Uterus (tissue), 4 donors: ENCODE data around the gene SORBS1. TPM values are rescaled to one million over a fixed set of nuclear protein-coding genes. Genes with fewer than 3 reads are reported as not detected.

Experiments
- DNase-seq, 2 donors: peaks; one replicate each; pipeline ENCODE4 v3.0.0-alpha.2; 2019 to 2020
- H3K27ac ChIP-seq, 2 donors: fragments of 200-600 bp; sonication (generic); 1 replicate in 1 of 2; 2 replicates in 1 of 2; pipeline ENCODE4 v1.5.1; 2016 to 2018
- H3K27me3 ChIP-seq, 2 donors: fragments of 200-600 bp; sonication (generic); one replicate each; pipeline ENCODE4 v1.5.1; 2018 to 2019; ENCODE audit warnings: control low read depth in 1 of 2
- H3K36me3 ChIP-seq, 2 donors: fragments of 200-600 bp; sonication (generic); one replicate each; pipeline ENCODE4 v1.5.1; 2019; ENCODE audit warnings: control low read depth in 1 of 2
- H3K4me1 ChIP-seq, 2 donors: fragments of 200-600 bp; sonication (generic); one replicate each; pipeline ENCODE4 v1.5.1; 2018 to 2019; ENCODE audit warnings: control low read depth in 1 of 2
- H3K4me3 ChIP-seq, 2 donors: fragments of 200-600 bp; sonication (generic); 1 replicate in 1 of 2; 2 replicates in 1 of 2; pipeline ENCODE4 v1.5.1; 2018 to 2019; ENCODE audit warnings: mild to moderate bottlenecking in 1 of 2
- H3K9me3 ChIP-seq, 2 donors: fragments of 200-600 bp; sonication (generic); one replicate each; pipeline ENCODE4 v1.5.1; 2019; ENCODE audit warnings: control low read depth in 1 of 2
- POLR2A ChIP-seq, 2 donors: fragments of 450-650 bp; IDR thresholded peaks; one replicate each; pipeline ENCODE4 v1.6.1; 2016; ENCODE audit warnings: antibody characterized with exemption in 2 of 2, mild to moderate bottlenecking in 1 of 2, moderate library complexity in 1 of 2
- intact Hi-C: fragments of 100-400 bp; cut with DNase I; formaldehyde crosslinking; loops from one replicate; pipeline ENCODE4 v1.15.1; 2023; ENCODE audit warnings: low total_unique reads
- total RNA-seq, 4 donors: library from RNA; depleted of rRNA in 3 of 4; stranded (reverse); fragments of >200 nt in 3 of 4; gene quantifications; one replicate each; pipeline versions ENCODE4 v1.1.0 to v1.2.4, GENCODE V29; 2014 to 2023
- TF ChIP-seq, protein P1 (sequence below), 4 experiments: fragments of 200-600 bp in 2 of 4; fragments of 450-650 bp in 2 of 4; sonication (generic) in 2 of 4; IDR thresholded peaks; one replicate each; pipeline ENCODE4 v1.5.1; 2016 to 2019; ENCODE audit warnings: antibody characterized with exemption in 4 of 4, mild to moderate bottlenecking in 2 of 4, moderate library complexity in 1 of 4
- donor health status: DM: yes; HTN: yes; CAD: no.

SORBS1 gene
- total RNA-seq, 4 donors from 2014 or later: 89.9 to 422 (median 271) TPM

DNA sequence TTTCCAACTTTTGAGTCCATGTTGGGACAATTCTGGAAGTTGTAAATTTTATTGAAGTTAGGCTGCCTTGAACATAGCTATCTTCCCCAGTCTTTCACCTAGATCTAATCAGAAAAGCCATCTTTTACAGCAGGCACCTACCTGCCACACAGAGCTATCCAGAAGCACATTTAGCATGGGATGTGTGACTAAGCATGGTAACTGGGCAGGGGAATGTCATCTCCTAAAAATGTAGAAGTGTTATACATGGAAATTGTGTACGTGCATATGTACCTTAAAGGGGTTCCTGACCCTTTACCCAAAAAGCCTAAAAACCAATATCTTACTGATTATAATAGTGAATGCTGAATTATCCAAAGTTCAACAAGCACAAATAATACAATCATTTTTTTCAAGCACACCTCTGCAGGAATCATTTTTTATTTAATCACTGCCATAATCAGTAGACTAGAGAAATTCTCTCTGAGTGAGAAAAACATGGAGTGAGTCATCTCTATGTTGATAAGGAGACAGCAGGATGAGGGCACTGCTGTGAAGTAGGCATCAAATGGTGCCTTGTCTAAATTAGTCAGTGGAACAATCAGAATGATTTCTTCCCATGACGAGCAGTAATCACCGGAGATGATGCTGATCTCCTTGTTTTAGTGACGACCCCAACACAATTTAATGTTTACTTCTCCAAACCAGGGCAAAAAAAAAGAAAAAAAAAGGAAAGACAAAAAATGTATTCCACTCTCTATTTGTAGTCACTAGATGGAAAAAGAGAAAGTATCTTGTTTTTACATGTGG, 75.9 kb downstream of the SORBS1 start:
- H3K4me1 ChIP-seq: peaks cover 9 to 11% of the 10 kb centered on the region in 2 donors
- DNase-seq: peak in 1 of 2 donors; percentile 18
- intact Hi-C loops: no loop called here
- H3K27ac ChIP-seq: peak overlapping the region; percentile 72 to 78
- no peaks in the 10 kb centered on the region for H3K9me3 ChIP-seq
- no peak overlapping the region for H3K4me3 ChIP-seq
- no peak for TF ChIP-seq POLR2A (IDR thresholded peaks at IDR 0.05)
- TF ChIP-seq, protein P1, sequence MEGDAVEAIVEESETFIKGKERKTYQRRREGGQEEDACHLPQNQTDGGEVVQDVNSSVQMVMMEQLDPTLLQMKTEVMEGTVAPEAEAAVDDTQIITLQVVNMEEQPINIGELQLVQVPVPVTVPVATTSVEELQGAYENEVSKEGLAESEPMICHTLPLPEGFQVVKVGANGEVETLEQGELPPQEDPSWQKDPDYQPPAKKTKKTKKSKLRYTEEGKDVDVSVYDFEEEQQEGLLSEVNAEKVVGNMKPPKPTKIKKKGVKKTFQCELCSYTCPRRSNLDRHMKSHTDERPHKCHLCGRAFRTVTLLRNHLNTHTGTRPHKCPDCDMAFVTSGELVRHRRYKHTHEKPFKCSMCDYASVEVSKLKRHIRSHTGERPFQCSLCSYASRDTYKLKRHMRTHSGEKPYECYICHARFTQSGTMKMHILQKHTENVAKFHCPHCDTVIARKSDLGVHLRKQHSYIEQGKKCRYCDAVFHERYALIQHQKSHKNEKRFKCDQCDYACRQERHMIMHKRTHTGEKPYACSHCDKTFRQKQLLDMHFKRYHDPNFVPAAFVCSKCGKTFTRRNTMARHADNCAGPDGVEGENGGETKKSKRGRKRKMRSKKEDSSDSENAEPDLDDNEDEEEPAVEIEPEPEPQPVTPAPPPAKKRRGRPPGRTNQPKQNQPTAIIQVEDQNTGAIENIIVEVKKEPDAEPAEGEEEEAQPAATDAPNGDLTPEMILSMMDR (IDR thresholded peaks at IDR 0.05): no peak
- H3K36me3 ChIP-seq: no peaks in the 10 kb centered on the region
- no peaks in the 10 kb centered on the region for H3K27me3 ChIP-seq

DNA sequence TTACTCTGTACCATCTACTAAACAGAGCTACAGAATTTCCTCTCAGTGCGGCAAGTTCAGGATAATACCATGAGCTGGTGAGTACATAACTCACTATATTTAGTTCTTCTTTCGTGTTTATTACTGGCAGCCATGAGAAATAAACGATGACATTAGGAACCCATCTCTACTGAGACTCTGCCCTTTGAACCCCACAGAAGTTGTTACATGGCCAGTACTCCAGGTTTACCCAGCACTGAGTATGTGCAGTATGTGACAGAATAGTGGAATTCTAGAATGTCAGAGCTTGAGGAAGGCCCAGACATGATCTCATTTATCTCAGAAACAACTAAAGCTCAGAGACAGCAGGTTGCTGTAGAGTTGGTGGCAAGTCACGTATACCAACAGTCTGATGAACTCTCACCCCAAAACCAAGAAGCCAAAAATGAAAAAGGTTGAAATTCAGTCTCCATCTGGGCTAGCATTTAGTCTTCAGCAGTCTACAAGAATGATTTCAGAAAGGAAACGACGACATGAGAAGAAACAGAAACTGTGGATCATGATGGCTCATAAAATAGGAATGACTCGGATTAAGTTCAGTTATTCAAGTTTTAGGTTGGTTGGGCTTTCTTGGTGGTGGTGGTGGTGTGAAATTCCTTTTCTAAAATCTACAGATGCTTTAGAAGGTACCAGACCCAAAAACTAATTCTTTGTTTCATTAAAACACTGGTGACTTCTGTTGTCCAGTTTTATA, 78.5 kb downstream of the SORBS1 start:
- Histone ChIP-seq H3K27me3 (no peaks in the 10 kb centered on the region), H3K27ac (peak overlapping the region; percentile 85 to 93), H3K4me1 (peaks cover 9 to 11% of the 10 kb centered on the region in 2 donors), H3K9me3 (no peaks in the 10 kb centered on the region), H3K36me3 (no peaks in the 10 kb centered on the region), H3K4me3 (no peak overlapping the region)
- TF ChIP-seq, protein P1 (IDR thresholded peaks at IDR 0.05): no peak
- TF ChIP-seq POLR2A (IDR thresholded peaks at IDR 0.05): no peak
- intact Hi-C loops: no loop called here
- peak in 1 of 2 donors; percentile 3 for DNase-seq

DNA sequence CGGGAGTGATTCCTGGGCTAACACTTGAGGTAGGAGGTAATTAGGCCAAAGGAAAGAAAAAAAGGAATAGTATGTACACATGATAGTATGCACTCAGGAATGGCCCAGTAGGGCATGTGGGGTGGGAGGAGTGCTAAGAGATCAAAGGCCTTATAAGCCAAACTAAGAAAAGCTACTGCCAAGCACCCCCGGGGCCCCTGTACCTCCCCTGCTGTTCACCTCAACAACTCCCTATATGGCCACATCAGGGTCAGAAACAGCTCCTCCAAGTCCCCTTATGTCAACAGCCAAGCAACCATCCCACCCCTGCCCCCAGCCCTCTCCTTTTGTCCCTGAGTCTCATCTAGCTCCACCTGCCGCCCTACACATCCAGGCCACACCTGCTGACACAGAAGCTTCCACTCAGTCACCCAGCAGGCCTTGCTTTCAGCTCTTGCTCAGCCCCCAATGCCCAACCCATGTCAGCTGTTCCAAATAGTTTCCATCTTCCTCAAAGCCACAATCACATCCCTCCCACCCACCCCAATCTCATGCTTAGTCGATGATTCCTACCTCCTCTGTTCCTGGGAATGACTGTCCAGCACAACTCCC, 80.2 kb downstream of the SORBS1 start:
- peaks cover 9 to 11% of the 10 kb centered on the region in 2 donors for H3K4me1 ChIP-seq
- H3K36me3 ChIP-seq: no peaks in the 10 kb centered on the region
- intact Hi-C loops: no loop called here
- TF ChIP-seq, protein P1 (IDR thresholded peaks at IDR 0.05): no peak
- TF ChIP-seq POLR2A (IDR thresholded peaks at IDR 0.05): no peak
- no peak overlapping the region for H3K4me3 ChIP-seq
- DNase-seq: no peak
- no peaks in the 10 kb centered on the region for H3K9me3 ChIP-seq
- no peaks in the 10 kb centered on the region for H3K27me3 ChIP-seq
- peak overlapping the region; percentile 85 to 93 for H3K27ac ChIP-seq

DNA sequence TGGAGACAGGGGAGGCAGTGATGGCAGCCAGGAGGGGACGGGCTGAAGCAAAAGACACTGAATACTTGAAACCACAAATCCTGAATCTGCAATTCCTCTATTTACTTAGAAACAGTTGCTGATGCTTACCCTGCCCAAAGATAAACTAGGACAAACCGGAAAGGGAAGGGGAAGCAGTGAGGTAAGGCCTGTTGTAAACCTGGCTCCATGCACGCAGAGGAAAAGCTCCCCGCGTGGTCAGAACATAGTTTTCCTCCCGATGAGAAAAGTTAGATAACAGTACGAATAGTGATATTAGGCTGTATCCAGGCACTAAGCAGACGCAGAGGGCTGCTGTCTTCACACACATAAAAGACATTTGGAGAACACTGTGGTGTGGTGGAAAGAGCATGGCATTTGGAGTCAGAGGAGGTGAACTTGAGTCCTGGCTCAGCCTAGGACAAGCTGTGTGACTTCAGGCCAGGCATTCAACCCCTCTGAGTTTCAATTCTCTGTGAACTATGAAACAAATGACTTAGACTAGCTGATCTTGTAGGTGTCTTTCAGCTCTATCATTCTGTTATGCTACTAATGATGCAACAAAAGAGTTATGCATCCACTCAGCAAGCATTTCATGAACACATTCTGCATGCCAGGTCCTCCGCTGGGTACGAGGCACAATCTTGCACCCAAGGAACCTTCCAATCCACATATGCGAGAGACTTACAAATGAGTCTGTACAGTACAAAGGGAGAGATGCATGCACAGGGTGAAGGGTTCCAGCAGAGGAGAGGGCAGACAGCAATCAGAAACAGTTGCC, 80.9 kb downstream of the SORBS1 start:
- H3K27me3 ChIP-seq: no peaks in the 10 kb centered on the region
- H3K4me1 ChIP-seq: peaks cover 9 to 10% of the 10 kb centered on the region in 2 donors
- no peak overlapping the region for H3K4me3 ChIP-seq
- H3K27ac ChIP-seq: peak overlapping the region; percentile 85 to 93
- H3K9me3 ChIP-seq: no peaks in the 10 kb centered on the region
- H3K36me3 ChIP-seq: no peaks in the 10 kb centered on the region
- TF ChIP-seq, protein P1 (IDR thresholded peaks at IDR 0.05): peak in 1 of 4 experiments; percentile 10
- TF ChIP-seq POLR2A (IDR thresholded peaks at IDR 0.05): no peak
- intact Hi-C loops: no loop called here
- peak; percentile 51 to 64 for DNase-seq
